ENCODE measurements around the gene SEC22C. TPM values are rescaled to one million over a fixed set of nuclear protein-coding genes. Genes with fewer than 3 reads are reported as not detected.
A peak's percentile ranks its signal among the peaks of the same experiment; 100 is the strongest.

SEC22C gene
- total and polyA plus RNA-seq, 2 of the 13 experiments (the other 11 are each of a cell fraction or from before 2014, with no cell fraction given) = 20.0 to 40.0 TPM

- Histone ChIP-seq H3K4me1 (ENCODE audit: insufficient read depth, low read length) (peaks cover 43% of the 10 kb centered on the region), H3K4me2 (ENCODE audit: low read depth, low read length) (peak overlapping the region; percentile 81), H3K4me3 (replicated peaks in 1 of 3; ENCODE audit: insufficient read depth in 1 of 3, low read depth in 2 of 3, low read length in 3 of 3) (no peak overlapping the region), H3K36me3 (replicated peaks in 1 of 2; ENCODE audit: control insufficient read depth in 1 of 2, insufficient read depth in 2 of 2, low read length in 2 of 2) (peaks cover 1 to 7% of the 10 kb centered on the region in 2 experiments; a peak in 3 of 5 replicates), H3K27me3 (ENCODE audit: control insufficient read depth in 1 of 2, insufficient read depth in 2 of 2, low read length in 2 of 2) (no peaks in the 10 kb centered on the region; a peak in 1 of 5 replicates), H2AFZ (ENCODE audit: low read length) (no peak overlapping the region), H3K9me3 (ENCODE audit: low read length) (no peaks in the 10 kb centered on the region), H4K20me1 (ENCODE audit: insufficient read depth, low read length) (peaks cover 47% of the 10 kb centered on the region), H3K27ac (ENCODE audit: extremely low read length, insufficient read depth, low read length) (no peak overlapping the region), H3K9ac (ENCODE audit: insufficient read depth, low read depth, low read length) (no peak overlapping the region), H3K79me2 (ENCODE audit: insufficient read depth, low read length) (peaks cover 70% of the 10 kb centered on the region)
- in situ Hi-C loops (cut with HindIII; ENCODE audit: extremely low pct_ligation_motif_present, low pct_unique_long_range_greater_than_20kb) (no loop called here), intact Hi-C loops (cut with micrococcal nuclease; ENCODE audit: unreplicated experiment) (loop anchor here (5.0 kb wide), 1 partner anchor 129 kb away; no protein-coding TSS in a partner anchor)
- BruUV-seq (replicated peaks) = no TSS peak
- no peak for ATAC-seq
- TF ChIP-seq ZNF512 (CRISPR knock-in tag; IDR thresholded peaks at IDR 0.05) (no peak), SMC3 (IDR thresholded peaks at IDR 0.05; ENCODE audit: low read length) (no peak), RBFOX2 (IDR thresholded peaks at IDR 0.05; ENCODE audit: low read depth, low read length) (peak; percentile 16; the same call in 1 of the 2 replicates), ZNF121 (CRISPR knock-in tag; IDR thresholded peaks at IDR 0.05) (peak; percentile 64), DNMT1 (CRISPR knock-in tag; IDR thresholded peaks at IDR 0.05) (no peak), ZFP90 (CRISPR knock-in tag; IDR thresholded peaks at IDR 0.05; ENCODE audit: borderline replicate concordance) (no peak), ZBTB7B (CRISPR knock-in tag; IDR thresholded peaks at IDR 0.05) (no peak), TEF (CRISPR knock-in tag; IDR thresholded peaks at IDR 0.05) (no peak), ZNF484 (CRISPR knock-in tag; IDR thresholded peaks at IDR 0.05; ENCODE audit: borderline replicate concordance, low read depth) (no peak), MEIS2 (CRISPR knock-in tag; IDR thresholded peaks at IDR 0.05) (no peak)
- TF ChIP-seq, protein P1, sequence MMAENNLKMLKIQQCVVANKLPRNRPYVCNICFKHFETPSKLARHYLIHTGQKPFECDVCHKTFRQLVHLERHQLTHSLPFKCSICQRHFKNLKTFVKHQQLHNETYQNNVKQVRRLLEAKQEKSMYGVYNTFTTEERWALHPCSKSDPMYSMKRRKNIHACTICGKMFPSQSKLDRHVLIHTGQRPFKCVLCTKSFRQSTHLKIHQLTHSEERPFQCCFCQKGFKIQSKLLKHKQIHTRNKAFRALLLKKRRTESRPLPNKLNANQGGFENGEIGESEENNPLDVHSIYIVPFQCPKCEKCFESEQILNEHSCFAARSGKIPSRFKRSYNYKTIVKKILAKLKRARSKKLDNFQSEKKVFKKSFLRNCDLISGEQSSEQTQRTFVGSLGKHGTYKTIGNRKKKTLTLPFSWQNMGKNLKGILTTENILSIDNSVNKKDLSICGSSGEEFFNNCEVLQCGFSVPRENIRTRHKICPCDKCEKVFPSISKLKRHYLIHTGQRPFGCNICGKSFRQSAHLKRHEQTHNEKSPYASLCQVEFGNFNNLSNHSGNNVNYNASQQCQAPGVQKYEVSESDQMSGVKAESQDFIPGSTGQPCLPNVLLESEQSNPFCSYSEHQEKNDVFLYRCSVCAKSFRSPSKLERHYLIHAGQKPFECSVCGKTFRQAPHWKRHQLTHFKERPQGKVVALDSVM (CRISPR knock-in tag; IDR thresholded peaks at IDR 0.05) = peak; percentile 42; the same call in 1 of the 2 replicates
- CTCF ChIA-PET (ENCODE audit: low intra/inter-chr PET ratio, low total read pairs) = no interaction called here
- WGBS (ENCODE audit: low lambda C conversion rate) = 100% methylated on average over 1 of the region's 1 CpG
- POLR2A ChIA-PET = interaction anchor here (3.2 to 3.6 kb wide), 2 partner anchors 12 to 153 kb away, joined by 24 to 76 read pairs; partner anchors contain the start of gene SS18L2
- no peak for FAIRE-seq
- no peak for DNase-seq (ENCODE audit: low spot score)
These were observed 21.2 kb upstream of the SEC22C start for GRCh38 chr3:42602961-42603360.

Data from HepG2 (cell line).